AG09309 (cell line): ENCODE measurements around the gene SLC35G1.

Experiments used
- DNase-seq: peaks from one replicate; pipeline ENCODE4 v3.0.0-alpha.2; 2010; ENCODE audit warnings: low read depth
- H3K4me3 ChIP-seq: 2 replicates; pipeline ENCODE4 v1.5.1; 2011; ENCODE audit warnings: mild to moderate bottlenecking, low read depth, low read length, moderate library complexity; ENCODE audit not compliant: control insufficient read depth
- CTCF ChIP-seq: IDR thresholded peaks from 2 replicates; pipeline ENCODE4 v1.5.1; 2011; ENCODE audit warnings: mild to moderate bottlenecking, low read depth, low read length, inconsistent platforms; ENCODE audit not compliant: insufficient read depth, control insufficient read depth; ENCODE audit errors: missing control alignments

Gene SLC35G1

GRCh38 chr10:93893646-93894515 lies at the start of gene SLC35G1:
Gene SLC35G1 (plus strand): TSS chr10:93893978. CDS start chr10:93894034, 56 bp downstream.
- peak within 1 kb of the TSS; percentile 80 for H3K4me3 ChIP-seq
- TF ChIP-seq CTCF = no peak
- DNase-seq = no peak

- TF ChIP-seq CTCF = no peak
- DNase-seq = no peak
- H3K4me3 ChIP-seq = no peak overlapping the region
These were observed 48.7 kb upstream of the SLC35G1 start for GRCh38 chr10:93844979-93845626.

GRCh38 chr10:93849593-93849992 lies 44.2 kb upstream of the SLC35G1 start:
- no peak for TF ChIP-seq CTCF
- no peak for DNase-seq
- H3K4me3 ChIP-seq = no peak overlapping the region

GRCh38 chr10:93850031-93851015 lies 43.5 kb upstream of the SLC35G1 start:
- TF ChIP-seq CTCF = no peak
- no peak for DNase-seq
- H3K4me3 ChIP-seq = no peak overlapping the region

GRCh38 chr10:93851169-93851568 lies 42.6 kb upstream of the SLC35G1 start:
- H3K4me3 ChIP-seq = no peak overlapping the region
- no peak for DNase-seq
- no peak for TF ChIP-seq CTCF

- no peak overlapping the region for H3K4me3 ChIP-seq
- no peak for DNase-seq
- TF ChIP-seq CTCF = no peak
These were observed 41.2 kb upstream of the SLC35G1 start for GRCh38 chr10:93852476-93853095.
